ENCODE results near the gene ADAMTSL3. TPM values are rescaled to one million over a fixed set of nuclear protein-coding genes. Genes with fewer than 3 reads are reported as not detected.

Gene ADAMTSL3
- total RNA-seq, 1 experiment from 2014 or later = 1.8 TPM

DNA sequence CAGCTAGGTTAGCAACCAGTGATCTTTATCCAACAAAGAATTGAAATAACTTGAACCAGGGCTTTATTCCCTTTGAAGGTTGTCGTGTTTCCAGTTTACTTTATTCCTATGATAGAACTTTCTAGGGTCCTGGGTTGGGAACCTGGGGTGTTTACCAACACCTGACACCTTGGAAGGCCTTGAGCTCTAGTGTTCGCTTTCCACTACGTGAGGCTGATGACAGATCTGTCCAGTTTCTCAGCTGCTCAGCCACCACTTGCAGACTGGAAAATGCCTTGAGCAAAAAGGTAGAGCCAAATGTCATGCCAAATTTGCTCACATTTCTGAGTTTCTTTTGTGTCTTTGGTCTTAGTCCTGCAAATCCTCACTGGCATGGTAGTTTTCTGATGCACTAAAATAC lies 227.2 kb downstream of the ADAMTSL3 start:
- Mint-ChIP-seq H3K36me3 (no peaks in the 10 kb centered on the region), H3K4me3 (no peak overlapping the region), H3K27me3 (ENCODE audit: low read depth) (no peaks in the 10 kb centered on the region), H3K9me3 (no peaks in the 10 kb centered on the region), H3K4me1 (no peaks in the 10 kb centered on the region), H3K27ac (no peak overlapping the region)
- DNase-seq (ENCODE audit: low spot score) (no peak), ATAC-seq (no peak)
- ChIA-PET CTCF (no interaction called here), POLR2A (no interaction called here)
- TF ChIP-seq TEAD4 (CRISPR knock-in tag; IDR thresholded peaks at IDR 0.05) (no peak), SMAD4 (CRISPR knock-in tag; IDR thresholded peaks at IDR 0.05) (no peak), ZNF232 (CRISPR knock-in tag; IDR thresholded peaks at IDR 0.05) (no peak), CREB1 (CRISPR knock-in tag; IDR thresholded peaks at IDR 0.05) (no peak), HMGA2 (CRISPR knock-in tag; IDR thresholded peaks at IDR 0.05) (no peak), JAZF1 (CRISPR knock-in tag; IDR thresholded peaks at IDR 0.05) (no peak), RORB (CRISPR knock-in tag; IDR thresholded peaks at IDR 0.05) (no peak), ZNF416 (CRISPR knock-in tag; IDR thresholded peaks at IDR 0.05) (no peak)
- TF ChIP-seq, protein P1, sequence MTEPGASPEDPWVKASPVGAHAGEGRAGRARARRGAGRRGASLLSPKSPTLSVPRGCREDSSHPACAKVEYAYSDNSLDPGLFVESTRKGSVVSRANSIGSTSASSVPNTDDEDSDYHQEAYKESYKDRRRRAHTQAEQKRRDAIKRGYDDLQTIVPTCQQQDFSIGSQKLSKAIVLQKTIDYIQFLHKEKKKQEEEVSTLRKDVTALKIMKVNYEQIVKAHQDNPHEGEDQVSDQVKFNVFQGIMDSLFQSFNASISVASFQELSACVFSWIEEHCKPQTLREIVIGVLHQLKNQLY (CRISPR knock-in tag; IDR thresholded peaks at IDR 0.05) = no peak
- TF ChIP-seq, protein P2, sequence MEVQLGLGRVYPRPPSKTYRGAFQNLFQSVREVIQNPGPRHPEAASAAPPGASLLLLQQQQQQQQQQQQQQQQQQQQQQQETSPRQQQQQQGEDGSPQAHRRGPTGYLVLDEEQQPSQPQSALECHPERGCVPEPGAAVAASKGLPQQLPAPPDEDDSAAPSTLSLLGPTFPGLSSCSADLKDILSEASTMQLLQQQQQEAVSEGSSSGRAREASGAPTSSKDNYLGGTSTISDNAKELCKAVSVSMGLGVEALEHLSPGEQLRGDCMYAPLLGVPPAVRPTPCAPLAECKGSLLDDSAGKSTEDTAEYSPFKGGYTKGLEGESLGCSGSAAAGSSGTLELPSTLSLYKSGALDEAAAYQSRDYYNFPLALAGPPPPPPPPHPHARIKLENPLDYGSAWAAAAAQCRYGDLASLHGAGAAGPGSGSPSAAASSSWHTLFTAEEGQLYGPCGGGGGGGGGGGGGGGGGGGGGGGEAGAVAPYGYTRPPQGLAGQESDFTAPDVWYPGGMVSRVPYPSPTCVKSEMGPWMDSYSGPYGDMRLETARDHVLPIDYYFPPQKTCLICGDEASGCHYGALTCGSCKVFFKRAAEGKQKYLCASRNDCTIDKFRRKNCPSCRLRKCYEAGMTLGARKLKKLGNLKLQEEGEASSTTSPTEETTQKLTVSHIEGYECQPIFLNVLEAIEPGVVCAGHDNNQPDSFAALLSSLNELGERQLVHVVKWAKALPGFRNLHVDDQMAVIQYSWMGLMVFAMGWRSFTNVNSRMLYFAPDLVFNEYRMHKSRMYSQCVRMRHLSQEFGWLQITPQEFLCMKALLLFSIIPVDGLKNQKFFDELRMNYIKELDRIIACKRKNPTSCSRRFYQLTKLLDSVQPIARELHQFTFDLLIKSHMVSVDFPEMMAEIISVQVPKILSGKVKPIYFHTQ (CRISPR knock-in tag; IDR thresholded peaks at IDR 0.05) = no peak
- TF ChIP-seq, protein P3, sequence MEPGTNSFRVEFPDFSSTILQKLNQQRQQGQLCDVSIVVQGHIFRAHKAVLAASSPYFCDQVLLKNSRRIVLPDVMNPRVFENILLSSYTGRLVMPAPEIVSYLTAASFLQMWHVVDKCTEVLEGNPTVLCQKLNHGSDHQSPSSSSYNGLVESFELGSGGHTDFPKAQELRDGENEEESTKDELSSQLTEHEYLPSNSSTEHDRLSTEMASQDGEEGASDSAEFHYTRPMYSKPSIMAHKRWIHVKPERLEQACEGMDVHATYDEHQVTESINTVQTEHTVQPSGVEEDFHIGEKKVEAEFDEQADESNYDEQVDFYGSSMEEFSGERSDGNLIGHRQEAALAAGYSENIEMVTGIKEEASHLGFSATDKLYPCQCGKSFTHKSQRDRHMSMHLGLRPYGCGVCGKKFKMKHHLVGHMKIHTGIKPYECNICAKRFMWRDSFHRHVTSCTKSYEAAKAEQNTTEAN (CRISPR knock-in tag; IDR thresholded peaks at IDR 0.05) = no peak

DNA sequence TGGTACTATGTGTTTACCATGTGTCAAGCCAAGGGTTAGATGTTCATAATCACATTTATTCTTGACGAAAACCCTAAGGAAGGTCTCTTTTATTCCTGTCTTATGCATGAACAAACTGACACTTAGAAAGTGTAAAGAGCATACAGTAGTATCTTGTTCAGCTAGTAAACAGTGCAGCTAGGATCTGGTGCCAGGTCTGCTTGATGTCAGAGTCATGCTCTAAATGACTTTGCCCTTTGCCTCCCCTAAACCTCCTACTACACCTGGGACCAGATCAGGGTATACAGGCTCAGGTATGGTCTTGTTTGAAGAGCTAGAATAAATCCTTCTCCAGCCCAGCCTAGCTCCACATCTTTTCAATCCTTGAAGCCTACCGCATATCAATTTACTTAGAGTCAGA lies 232.4 kb downstream of the ADAMTSL3 start:
- no peak for ATAC-seq
- ChIA-PET POLR2A (no interaction called here), CTCF (no interaction called here)
- Mint-ChIP-seq H3K27ac (no peak overlapping the region), H3K36me3 (no peaks in the 10 kb centered on the region), H3K27me3 (ENCODE audit: low read depth) (no peaks in the 10 kb centered on the region), H3K9me3 (no peaks in the 10 kb centered on the region), H3K4me1 (no peaks in the 10 kb centered on the region), H3K4me3 (no peak overlapping the region)
- TF ChIP-seq, protein P4, sequence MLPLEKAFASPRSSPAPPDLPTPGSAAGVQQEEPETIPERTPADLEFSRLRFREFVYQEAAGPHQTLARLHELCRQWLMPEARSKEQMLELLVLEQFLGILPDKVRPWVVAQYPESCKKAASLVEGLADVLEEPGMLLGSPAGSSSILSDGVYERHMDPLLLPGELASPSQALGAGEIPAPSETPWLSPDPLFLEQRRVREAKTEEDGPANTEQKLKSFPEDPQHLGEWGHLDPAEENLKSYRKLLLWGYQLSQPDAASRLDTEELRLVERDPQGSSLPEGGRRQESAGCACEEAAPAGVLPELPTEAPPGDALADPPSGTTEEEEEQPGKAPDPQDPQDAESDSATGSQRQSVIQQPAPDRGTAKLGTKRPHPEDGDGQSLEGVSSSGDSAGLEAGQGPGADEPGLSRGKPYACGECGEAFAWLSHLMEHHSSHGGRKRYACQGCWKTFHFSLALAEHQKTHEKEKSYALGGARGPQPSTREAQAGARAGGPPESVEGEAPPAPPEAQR (CRISPR knock-in tag; IDR thresholded peaks at IDR 0.05) = no peak
- TF ChIP-seq JAZF1 (CRISPR knock-in tag; IDR thresholded peaks at IDR 0.05) = no peak
- no peak for TF ChIP-seq NFATC4 (CRISPR knock-in tag; IDR thresholded peaks at IDR 0.05)
- no peak for TF ChIP-seq ZNF138 (CRISPR knock-in tag; conservative IDR thresholded peaks at IDR 0.05)
- TF ChIP-seq, protein P5, sequence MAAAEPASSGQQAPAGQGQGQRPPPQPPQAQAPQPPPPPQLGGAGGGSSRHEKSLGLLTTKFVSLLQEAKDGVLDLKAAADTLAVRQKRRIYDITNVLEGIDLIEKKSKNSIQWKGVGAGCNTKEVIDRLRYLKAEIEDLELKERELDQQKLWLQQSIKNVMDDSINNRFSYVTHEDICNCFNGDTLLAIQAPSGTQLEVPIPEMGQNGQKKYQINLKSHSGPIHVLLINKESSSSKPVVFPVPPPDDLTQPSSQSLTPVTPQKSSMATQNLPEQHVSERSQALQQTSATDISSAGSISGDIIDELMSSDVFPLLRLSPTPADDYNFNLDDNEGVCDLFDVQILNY (CRISPR knock-in tag; IDR thresholded peaks at IDR 0.05) = no peak
- TF ChIP-seq RORB (CRISPR knock-in tag; IDR thresholded peaks at IDR 0.05) = no peak
- no peak for TF ChIP-seq ZNF423 (CRISPR knock-in tag; IDR thresholded peaks at IDR 0.05)
- no peak for TF ChIP-seq SOX15 (CRISPR knock-in tag; IDR thresholded peaks at IDR 0.05)
- TF ChIP-seq, protein P6, sequence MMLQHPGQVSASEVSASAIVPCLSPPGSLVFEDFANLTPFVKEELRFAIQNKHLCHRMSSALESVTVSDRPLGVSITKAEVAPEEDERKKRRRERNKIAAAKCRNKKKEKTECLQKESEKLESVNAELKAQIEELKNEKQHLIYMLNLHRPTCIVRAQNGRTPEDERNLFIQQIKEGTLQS (CRISPR knock-in tag; conservative IDR thresholded peaks at IDR 0.05) = no peak
- TF ChIP-seq JUN (CRISPR knock-in tag; IDR thresholded peaks at IDR 0.05) = no peak
- no peak for TF ChIP-seq ZNF263 (CRISPR knock-in tag; IDR thresholded peaks at IDR 0.05; ENCODE audit: low read depth)
- TF ChIP-seq TCF7 (CRISPR knock-in tag; IDR thresholded peaks at IDR 0.05; ENCODE audit: low read depth) = no peak
- TF ChIP-seq, protein P7, sequence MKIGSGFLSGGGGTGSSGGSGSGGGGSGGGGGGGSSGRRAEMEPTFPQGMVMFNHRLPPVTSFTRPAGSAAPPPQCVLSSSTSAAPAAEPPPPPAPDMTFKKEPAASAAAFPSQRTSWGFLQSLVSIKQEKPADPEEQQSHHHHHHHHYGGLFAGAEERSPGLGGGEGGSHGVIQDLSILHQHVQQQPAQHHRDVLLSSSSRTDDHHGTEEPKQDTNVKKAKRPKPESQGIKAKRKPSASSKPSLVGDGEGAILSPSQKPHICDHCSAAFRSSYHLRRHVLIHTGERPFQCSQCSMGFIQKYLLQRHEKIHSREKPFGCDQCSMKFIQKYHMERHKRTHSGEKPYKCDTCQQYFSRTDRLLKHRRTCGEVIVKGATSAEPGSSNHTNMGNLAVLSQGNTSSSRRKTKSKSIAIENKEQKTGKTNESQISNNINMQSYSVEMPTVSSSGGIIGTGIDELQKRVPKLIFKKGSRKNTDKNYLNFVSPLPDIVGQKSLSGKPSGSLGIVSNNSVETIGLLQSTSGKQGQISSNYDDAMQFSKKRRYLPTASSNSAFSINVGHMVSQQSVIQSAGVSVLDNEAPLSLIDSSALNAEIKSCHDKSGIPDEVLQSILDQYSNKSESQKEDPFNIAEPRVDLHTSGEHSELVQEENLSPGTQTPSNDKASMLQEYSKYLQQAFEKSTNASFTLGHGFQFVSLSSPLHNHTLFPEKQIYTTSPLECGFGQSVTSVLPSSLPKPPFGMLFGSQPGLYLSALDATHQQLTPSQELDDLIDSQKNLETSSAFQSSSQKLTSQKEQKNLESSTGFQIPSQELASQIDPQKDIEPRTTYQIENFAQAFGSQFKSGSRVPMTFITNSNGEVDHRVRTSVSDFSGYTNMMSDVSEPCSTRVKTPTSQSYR (CRISPR knock-in tag; IDR thresholded peaks at IDR 0.05) = no peak
- DNase-seq (ENCODE audit: low spot score) = no peak
